ENCODE results near the gene ART5. TPM values are rescaled to one million over a fixed set of nuclear protein-coding genes. Genes with fewer than 3 reads are reported as not detected.

ART5 gene
- total and polyA plus RNA-seq, 2 experiments from 2014 or later: 6.3 to 19.3 TPM

DNA sequence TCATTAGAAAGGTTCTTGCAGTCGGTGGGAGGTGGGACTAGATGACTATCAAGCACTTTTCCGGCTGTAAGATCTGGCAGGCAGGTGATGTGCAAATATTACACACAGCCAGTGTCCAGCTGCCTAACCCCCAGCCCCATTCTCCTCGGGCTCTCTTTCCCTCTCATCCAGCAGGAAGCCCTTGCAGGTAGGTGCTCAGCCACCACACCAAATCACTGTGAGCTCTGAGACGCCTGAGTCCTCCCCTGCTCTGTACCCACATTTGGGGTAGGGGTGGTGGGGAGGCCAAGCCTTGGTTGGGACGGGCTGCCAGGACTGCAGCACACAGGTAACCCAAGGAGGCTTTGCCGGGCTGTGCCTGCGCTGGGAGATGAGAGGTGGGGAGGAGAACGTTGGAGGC is 601 bp downstream of the ART5 start:
- H3K4me3 ChIP-seq: no peak overlapping the region
- DNase-seq (ENCODE audit: low spot score): no peak
- H3K4me2 ChIP-seq: peak overlapping the region; percentile 96
- no peaks in the 10 kb centered on the region for H3K9me3 ChIP-seq (ENCODE audit: low read depth)
- H3K79me2 ChIP-seq: no peaks in the 10 kb centered on the region
- H3K9me2 ChIP-seq (replicated peaks; ENCODE audit: insufficient read depth): no peaks in the 10 kb centered on the region
- H3K27ac ChIP-seq: no peak overlapping the region
- peak overlapping the region; percentile 46 for H2AFZ ChIP-seq
- 63% methylated on average over 8 of the region's 8 CpGs for WGBS (ENCODE audit: low lambda C conversion rate, missing lambda C conversion rate)
- H3K4me1 ChIP-seq (ENCODE audit: insufficient read depth): peaks cover 12% of the 10 kb centered on the region
- H4K20me1 ChIP-seq (ENCODE audit: insufficient read depth, poor library complexity, severe bottlenecking): no peaks in the 10 kb centered on the region
- H3K27me3 ChIP-seq: no peaks in the 10 kb centered on the region
- no peaks in the 10 kb centered on the region for H3K36me3 ChIP-seq (replicated peaks; ENCODE audit: insufficient read depth, low read depth)
- no peak for TF ChIP-seq CTCF (IDR thresholded peaks at IDR 0.05; ENCODE audit: poor library complexity)
- TF ChIP-seq EZH2phosphoT487 (IDR thresholded peaks at IDR 0.05; ENCODE audit: low read depth, severe bottlenecking, unreplicated experiment): no peak
- TF ChIP-seq EZH2 (IDR thresholded peaks at IDR 0.05; ENCODE audit: borderline replicate concordance): no peak

- Histone ChIP-seq H3K79me2 (no peaks in the 10 kb centered on the region), H3K4me3 (no peak overlapping the region), H3K36me3 (replicated peaks; ENCODE audit: insufficient read depth, low read depth) (no peaks in the 10 kb centered on the region), H3K9me3 (ENCODE audit: low read depth) (no peaks in the 10 kb centered on the region), H3K4me2 (no peak overlapping the region), H3K27ac (no peak overlapping the region), H3K9me2 (replicated peaks; ENCODE audit: insufficient read depth) (no peaks in the 10 kb centered on the region), H3K4me1 (ENCODE audit: insufficient read depth) (peaks cover 12% of the 10 kb centered on the region), H3K27me3 (no peaks in the 10 kb centered on the region), H4K20me1 (ENCODE audit: insufficient read depth, poor library complexity, severe bottlenecking) (no peaks in the 10 kb centered on the region), H2AFZ (no peak overlapping the region)
- TF ChIP-seq EZH2phosphoT487 (IDR thresholded peaks at IDR 0.05; ENCODE audit: low read depth, severe bottlenecking, unreplicated experiment) (no peak), CTCF (IDR thresholded peaks at IDR 0.05; ENCODE audit: poor library complexity) (no peak), EZH2 (IDR thresholded peaks at IDR 0.05; ENCODE audit: borderline replicate concordance) (no peak)
- DNase-seq (ENCODE audit: low spot score): no peak
- over 99% methylated on average over 14 of the region's 14 CpGs for WGBS (ENCODE audit: low lambda C conversion rate, missing lambda C conversion rate)
Observed at GRCh38 chr11:3639841-3640240, 2.0 kb downstream of the ART5 start.

DNA sequence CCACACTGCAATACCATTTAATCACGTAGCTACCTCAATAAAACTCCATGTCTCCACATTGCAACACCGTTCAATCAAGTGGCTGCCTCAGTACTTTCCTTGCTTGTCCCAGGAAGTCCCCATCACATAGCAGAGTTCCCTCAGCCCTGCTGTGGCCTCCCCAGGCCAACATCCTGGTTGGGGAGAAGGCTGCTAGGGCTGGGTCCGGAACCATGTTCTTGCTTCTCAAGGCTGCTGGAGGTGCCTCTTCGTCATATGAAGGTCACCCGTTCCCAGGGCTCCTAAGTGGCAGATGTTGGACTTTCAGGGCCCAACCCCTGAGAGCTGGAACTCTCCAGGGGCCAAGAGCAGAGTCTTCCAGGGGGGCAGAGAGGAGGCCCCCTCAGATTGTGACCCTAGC is 3.3 kb downstream of the ART5 start:
- WGBS (ENCODE audit: low lambda C conversion rate, missing lambda C conversion rate): 94% methylated on average over 5 of the region's 5 CpGs
- TF ChIP-seq EZH2 (IDR thresholded peaks at IDR 0.05; ENCODE audit: borderline replicate concordance): no peak
- no peak for TF ChIP-seq EZH2phosphoT487 (IDR thresholded peaks at IDR 0.05; ENCODE audit: low read depth, severe bottlenecking, unreplicated experiment)
- TF ChIP-seq CTCF (IDR thresholded peaks at IDR 0.05; ENCODE audit: poor library complexity): no peak
- DNase-seq (ENCODE audit: low spot score): no peak
- Histone ChIP-seq H3K4me1 (ENCODE audit: insufficient read depth) (peaks cover 12% of the 10 kb centered on the region), H3K27ac (no peak overlapping the region), H4K20me1 (ENCODE audit: insufficient read depth, poor library complexity, severe bottlenecking) (no peaks in the 10 kb centered on the region), H3K36me3 (replicated peaks; ENCODE audit: insufficient read depth, low read depth) (no peaks in the 10 kb centered on the region), H3K4me3 (no peak overlapping the region), H2AFZ (no peak overlapping the region), H3K9me3 (ENCODE audit: low read depth) (no peaks in the 10 kb centered on the region), H3K27me3 (no peaks in the 10 kb centered on the region), H3K9me2 (replicated peaks; ENCODE audit: insufficient read depth) (no peaks in the 10 kb centered on the region), H3K79me2 (no peaks in the 10 kb centered on the region), H3K4me2 (no peak overlapping the region)

- no peaks in the 10 kb centered on the region for H3K9me3 ChIP-seq (ENCODE audit: low read depth)
- H3K4me3 ChIP-seq: no peak overlapping the region
- no peaks in the 10 kb centered on the region for H3K27me3 ChIP-seq
- no peaks in the 10 kb centered on the region for H4K20me1 ChIP-seq (ENCODE audit: insufficient read depth, poor library complexity, severe bottlenecking)
- H3K9me2 ChIP-seq (replicated peaks; ENCODE audit: insufficient read depth): no peaks in the 10 kb centered on the region
- H3K4me1 ChIP-seq (ENCODE audit: insufficient read depth): no peaks in the 10 kb centered on the region
- no peak overlapping the region for H3K27ac ChIP-seq
- 88% methylated on average over 11 of the region's 13 CpGs for WGBS (ENCODE audit: low lambda C conversion rate, missing lambda C conversion rate)
- H3K4me2 ChIP-seq: no peak overlapping the region
- no peaks in the 10 kb centered on the region for H3K36me3 ChIP-seq (replicated peaks; ENCODE audit: insufficient read depth, low read depth)
- DNase-seq (ENCODE audit: low spot score): no peak
- no peak overlapping the region for H2AFZ ChIP-seq
- TF ChIP-seq EZH2 (IDR thresholded peaks at IDR 0.05; ENCODE audit: borderline replicate concordance) (no peak), CTCF (IDR thresholded peaks at IDR 0.05; ENCODE audit: poor library complexity) (no peak), EZH2phosphoT487 (IDR thresholded peaks at IDR 0.05; ENCODE audit: low read depth, severe bottlenecking, unreplicated experiment) (no peak)
- no peaks in the 10 kb centered on the region for H3K79me2 ChIP-seq
Observed at GRCh38 chr11:3637201-3637600, 4.6 kb downstream of the ART5 start.
